ENCODE results near the gene PSAP.

PSAP gene

DNA sequence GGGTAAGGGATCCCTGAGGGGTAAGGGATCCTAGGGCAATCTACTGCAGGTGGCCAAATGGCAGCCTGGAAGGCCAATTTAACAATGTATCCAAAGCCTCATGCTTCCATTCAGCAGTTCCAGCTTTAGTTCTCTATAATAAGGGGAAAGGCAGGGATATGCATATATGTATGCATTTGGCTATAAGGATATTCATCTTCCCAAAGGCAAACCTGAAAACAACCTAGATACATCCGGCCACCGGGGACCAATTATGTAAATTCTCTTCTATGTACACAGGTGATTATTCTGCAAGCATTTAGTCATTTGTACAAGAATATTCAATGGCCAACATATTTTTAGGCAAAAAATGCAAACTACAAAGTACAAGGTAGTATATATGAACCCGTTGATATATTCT is 26.7 kb downstream of the PSAP start:
- DNase-seq, result no peak

DNA sequence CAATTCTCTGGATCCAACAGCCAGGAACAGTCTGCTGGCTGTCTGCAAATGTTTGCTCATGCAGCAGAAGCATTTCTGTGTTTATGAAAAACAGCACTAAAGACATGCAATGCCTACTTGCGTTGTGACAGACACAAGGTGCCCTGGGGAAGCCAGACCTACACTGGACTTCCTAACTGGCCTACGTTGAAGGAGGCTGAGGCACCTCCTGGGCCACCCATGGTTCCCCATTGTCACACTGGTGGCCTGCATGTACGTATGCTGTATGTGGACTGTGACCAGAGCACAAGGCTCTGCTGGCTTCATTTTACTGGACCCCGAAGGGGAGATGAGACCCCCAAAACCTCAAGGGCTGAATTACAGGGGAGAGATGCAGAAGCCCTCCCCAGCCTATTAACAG is 27.7 kb downstream of the PSAP start:
- no peak for DNase-seq

DNA sequence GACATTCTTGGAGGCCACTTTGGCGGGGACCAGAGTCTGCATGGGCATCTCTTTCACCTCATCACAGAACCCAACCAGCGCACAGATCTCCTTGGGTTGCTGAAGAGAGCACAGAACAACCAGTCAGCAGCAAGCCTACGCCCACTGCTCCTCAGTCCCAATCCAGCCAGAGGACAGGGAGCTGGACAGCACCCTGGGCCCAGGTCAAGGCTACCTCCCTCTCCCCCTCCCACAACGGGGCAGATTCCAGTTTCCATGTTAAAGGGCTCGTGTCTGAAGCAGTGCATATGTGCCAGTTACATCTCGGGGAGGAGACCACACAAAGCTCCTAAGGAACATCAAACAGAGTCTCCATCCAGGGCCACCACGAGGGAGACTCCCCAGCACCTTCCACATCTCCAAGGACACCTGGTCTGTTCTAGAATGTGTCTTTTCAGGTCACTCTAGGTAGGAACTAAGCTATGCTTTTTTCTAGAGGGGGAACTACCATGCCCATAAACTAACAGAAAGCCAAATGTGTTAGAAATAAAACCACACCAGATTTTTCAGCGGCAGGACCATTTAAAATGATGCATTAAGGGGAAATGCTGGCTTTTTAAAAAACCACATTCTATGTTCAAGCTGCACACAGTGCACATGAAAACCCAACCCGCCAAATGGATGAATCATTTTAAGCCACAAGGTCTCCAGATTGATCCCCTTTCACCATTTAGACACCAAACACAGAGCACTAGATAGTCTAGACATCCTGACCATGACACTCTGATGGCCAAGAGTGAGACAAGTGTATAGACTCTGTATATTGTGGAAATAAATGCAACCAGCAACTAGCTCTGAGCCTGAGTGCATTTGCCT is 28.9 kb downstream of the PSAP start:
- DNase-seq, result no peak

DNA sequence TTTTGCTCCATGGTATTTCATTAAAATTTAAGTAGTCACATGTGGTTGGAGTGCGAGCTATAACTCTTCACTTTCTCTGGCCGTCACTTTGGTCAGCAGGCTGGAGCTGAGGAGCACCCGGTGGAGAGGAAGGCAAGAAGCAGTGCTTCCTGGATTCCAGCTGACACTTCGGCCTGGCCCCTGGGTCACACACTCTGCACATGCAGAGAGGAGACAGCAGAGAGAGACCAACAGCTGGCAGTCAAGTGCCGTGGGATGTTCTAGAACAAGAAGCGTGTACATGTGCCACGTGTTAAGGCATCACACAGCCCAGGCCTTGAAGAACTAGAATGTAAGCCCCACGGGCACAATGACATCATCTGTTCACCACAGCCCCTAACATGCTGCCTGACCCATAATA is 30.1 kb downstream of the PSAP start:
- no peak for DNase-seq

DNA sequence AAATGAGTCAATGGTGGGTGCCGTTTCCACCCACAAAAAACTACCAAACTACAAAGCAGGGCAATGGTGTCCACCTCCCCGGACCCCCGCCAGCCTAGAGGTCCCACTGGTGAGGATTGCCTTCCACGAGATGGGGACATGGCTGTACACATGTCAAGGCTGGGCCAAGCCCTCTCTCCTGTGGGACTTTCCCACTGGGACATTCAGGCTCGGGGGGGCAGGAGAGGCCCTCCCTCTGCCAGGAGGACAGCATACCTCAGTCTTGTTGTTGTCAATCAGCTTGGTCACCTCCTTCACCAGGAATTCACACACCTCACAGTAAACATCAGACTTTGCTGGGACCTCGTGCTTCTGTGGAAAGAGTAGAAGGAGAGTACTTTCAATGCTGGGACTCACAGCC is 31.1 kb downstream of the PSAP start:
- no peak for DNase-seq

DNA sequence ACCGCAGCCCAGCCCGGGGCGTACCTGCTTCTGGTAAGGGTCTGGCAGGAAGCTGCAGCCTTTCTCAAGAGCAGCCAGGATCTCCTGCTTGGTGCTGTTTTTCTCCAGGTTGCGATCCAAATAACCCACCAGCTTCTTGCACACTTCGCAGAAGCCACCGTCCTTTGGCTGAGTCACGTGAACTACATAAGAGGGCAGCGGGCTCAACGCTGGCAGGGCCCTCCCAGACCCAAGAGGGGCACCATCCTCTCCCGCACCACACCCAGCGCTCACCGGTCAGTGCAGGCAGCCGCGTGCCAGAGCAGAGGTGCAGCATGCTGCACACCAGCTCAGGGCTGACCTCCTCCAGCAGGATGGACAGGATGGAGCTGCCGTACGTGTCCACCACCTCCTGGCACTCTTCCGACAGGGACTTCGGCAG is 31.6 kb downstream of the PSAP start:
- DNase-seq, result no peak

DNA sequence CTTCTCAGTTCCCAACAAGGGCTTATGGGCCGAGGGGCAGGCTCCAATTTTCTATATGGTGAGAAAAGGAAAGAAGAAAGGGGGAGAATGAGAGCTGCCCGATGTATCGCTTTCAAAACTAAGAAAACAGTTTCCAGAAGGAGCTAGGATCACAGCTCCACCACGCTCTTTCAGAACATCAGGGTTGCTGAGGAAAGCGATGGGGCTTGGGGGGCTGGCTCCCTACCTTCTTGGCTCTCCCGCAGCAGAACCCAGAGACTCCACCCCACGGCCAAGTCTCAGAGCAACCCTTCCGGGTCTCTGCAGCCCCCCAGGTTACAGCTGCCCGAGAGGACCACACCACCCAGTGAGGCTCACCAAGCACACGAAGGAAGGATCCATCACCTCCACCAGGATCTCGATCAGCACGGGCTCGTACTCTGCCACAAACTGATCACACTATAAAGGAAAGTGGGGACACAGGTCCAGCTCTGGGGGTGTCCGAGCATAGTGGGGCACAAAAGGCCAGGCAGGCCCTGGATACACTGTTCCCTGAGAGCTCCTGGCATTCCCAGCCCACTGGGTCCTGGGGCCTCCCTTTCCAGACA is 32.3 kb downstream of the PSAP start:
- no peak for DNase-seq

DNA sequence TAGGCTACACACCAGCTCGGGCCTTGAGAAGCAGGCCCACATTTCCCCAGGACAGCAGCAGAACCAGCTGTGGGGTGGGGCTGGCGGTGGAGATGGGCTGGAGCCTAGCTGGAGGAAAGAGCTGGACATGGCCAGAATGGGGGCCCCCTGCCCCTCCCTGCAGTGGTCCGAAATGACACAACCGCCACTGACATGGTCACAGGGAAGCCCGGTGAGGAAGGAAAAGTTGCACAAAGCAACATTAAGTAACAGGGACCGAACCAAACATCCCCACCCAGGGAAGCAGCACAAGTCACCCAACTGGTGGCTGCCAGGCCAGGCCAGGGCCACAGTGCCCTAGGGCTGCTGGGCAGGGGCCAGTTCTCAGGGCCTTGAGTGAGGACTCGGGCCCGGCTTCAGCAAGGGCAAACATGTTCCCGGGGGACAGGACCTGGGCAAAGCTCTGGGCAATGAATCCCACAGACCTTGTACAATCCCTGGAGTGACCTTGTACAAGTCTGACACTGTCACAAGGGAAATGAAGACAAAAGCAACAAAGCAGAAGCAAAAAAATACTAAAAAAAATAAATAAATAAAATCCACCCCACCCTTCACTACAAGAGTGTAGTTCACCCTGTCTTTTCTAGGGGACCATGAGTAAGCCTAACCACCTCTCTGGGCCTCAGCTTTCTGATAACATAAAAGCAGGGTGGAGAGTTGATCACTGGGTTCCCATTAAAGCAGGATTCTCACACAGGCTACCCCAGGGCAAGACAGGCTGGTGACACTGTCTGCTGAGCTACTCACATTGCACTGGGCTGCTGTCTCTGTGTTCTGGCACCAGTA is 33.0 kb downstream of the PSAP start:
- no peak for DNase-seq

DNA sequence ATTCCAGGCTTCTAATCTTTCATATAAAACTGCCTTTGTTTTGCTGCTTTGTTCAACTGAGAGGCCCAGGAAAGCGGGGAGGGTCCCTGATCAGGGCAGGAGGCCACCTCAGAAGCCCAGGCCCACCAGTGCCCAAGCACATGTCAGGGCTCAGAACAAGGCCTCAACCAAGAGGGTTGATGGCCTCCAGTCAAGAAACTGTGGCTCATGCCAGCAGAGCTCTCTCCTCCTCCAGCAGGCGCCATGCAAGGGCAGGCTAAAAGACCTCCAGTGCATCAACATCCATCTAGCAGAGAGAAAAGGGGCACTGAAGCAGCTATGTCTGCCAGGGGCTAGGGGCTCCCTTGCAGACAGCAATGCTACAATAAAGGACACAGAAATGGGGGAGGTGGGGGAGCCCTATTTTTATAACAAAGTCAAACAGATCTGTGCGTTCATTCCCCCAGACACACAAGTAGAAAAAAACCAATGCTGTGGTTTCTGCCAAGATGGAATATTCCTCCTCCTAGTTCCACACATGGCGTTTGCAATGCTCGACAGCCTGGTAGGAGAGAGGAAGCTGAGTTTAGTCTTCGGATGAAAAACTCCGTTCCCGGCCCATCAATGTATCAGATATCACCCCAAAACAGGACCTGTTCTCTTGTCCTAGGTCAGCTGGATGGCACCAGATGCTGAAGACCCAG is 34.0 kb downstream of the PSAP start:
- no peak for DNase-seq

DNA sequence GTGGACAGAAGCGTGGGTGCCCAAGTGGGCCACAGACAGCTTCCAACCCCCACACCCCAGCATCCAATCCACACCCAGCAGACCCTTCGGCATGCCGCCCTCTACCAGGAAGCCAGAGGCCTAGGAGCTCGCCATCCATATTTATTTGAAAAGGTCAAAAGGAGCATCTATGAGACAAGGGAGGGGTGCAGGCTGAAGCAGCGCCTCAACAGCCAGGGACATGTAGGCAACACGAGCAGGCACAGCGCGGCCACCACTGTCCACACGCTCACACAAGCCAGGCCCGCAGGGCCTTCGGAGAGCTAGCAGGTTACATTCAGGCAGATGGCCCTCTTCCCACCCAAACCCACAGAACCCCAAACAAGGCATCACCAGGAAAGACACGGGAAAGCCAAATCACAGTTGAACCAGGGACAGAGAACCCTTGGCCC is 34.6 kb downstream of the PSAP start:
- no peak for DNase-seq

DNA sequence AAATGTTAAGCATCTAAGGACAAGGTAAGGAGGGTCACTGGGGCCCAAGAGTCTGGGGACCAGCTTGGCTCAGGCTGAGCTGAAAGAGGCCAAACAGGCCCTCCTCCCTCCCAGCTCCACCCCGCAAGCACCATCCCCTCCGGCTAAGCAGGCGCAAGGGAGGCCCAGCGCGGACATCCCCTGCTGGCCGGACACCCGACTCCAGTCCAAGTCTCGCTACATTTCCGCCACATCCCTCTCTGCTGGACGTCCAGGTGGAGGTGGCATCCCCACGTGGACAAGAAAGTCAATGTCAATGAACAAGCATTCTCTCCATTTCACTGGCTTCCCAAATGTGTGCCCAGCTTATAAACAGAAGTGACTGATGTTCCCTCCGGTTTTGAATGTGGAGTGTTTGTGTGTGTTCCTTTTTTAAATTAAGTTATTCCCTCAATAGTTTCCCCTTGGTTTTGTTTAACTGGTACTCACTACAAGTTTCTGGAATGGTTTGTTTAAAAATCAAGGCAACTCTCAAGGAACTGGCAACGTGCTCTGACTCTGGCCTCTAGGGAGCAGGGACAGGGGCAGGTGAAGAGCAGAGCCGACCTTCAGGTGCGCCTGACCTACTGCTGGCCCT is 35.4 kb downstream of the PSAP start:
- no peak for DNase-seq

DNA sequence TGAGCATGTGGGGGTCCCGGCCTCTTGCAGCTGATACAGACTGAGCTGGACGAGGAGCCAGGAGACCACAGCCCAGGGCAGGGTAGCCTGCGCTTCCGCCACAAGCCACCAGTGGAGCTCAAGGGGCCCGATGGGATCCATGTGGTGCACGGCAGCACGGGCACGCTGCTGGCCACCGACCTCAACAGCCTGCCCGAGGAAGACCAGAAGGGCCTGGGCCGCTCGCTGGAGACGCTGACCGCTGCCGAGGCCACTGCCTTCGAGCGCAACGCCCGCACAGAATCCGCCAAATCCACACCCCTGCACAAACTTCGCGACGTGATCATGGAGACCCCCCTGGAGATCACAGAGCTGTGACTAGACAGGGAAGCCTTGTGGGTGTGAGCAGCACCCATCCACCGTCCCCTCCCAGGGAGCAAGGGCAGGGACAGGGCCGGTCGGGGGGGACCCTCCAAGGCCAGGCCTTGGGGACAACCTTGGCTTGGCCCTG is 36.1 kb downstream of the PSAP start:
- no peak for DNase-seq

DNA sequence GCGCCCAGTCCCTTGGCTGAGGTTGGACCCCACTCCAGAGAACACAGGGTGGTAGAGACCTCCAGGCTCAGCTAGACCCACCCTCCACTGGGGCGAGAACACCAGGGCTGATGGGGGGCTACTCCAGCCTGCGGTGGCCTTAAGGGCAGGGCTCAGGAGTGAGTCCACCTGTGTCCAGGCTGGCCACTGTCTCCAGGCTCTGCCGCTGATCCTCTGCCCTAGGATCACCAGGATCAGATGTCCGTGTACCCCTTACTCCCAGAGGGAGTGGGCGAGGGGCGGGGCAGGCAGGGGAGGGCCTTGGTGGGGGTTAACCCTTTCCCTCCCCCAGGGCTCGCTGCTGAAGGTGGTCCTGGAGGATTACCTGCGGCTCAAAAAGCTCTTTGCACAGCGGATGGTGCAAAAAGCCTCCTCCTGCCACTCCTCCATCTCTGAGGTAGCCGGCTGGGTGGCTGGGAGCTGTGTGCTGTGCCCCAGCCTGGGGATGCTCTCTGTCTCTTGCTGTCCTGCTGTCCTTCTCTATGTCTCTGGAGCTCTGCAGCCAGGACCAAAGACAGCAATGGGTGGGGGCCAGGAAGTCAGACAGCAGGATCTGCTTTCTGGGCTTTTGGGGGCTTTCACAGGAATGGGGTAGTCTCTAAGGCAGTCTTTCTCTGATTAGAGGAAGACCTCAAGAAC is 38.0 kb downstream of the PSAP start:
- no peak for DNase-seq

DNA sequence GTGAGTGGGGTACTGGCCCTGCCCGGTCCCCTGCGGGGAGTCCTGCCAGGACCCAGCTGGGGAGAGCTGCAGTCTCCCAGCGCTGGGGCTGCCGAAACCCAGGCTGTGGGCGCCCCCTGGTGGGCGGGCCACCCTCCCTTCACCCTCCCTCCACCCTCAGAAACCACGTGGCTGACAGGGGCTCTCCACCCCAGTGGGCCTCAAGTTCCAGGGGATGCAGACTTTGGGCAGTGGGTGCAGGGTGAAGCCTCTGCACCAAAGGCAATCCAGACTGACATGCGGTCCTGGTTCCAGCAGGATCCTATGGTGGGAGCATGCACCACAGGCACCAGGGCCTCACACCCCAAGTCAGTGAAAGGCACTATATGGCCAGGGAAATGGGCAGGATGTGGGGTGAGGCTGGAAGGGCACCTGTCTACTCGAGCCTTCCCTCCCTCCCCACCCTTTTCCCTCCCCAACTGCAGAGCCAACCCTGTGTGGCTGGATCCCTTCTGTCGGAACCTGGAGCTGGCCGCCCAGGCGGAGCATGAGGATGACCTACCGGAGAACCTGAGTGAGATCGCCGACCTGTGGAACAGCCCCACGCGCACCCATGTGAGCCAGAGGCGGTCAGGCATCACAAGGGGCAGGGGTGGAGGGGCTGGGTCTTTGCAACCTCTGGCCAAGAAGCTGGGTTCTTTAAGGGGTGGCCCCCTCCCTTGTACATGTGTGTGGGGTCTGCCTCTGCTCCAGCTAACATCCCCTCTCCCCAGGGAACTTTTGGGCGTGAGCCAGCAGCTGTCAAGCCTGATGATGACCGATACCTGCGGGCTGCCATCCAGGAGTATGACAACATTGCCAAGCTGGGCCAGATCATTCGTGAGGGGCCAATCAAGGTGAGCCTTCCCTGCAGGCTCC is 38.8 kb downstream of the PSAP start:
- DNase-seq, result peak; percentile 73

DNA sequence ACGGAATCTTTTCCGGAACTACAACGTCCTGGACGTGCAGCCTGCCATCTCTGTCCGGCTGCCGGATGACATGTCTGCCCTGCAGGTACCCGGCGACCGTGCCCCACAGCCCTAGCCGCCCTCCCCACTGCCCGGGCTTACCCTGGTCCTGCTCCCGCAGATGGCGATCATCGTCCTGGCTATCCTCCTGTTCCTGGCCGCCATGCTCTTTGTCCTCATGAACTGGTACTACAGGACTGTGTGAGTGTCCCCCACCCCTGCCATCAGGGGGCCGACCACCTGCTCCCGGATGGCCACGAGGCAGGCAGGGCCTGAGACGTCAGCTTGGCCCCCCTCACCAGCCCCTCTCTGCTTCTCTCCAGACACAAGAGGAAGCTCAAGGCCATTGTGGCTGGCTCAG is 39.7 kb downstream of the PSAP start:
- DNase-seq, result no peak

DNA sequence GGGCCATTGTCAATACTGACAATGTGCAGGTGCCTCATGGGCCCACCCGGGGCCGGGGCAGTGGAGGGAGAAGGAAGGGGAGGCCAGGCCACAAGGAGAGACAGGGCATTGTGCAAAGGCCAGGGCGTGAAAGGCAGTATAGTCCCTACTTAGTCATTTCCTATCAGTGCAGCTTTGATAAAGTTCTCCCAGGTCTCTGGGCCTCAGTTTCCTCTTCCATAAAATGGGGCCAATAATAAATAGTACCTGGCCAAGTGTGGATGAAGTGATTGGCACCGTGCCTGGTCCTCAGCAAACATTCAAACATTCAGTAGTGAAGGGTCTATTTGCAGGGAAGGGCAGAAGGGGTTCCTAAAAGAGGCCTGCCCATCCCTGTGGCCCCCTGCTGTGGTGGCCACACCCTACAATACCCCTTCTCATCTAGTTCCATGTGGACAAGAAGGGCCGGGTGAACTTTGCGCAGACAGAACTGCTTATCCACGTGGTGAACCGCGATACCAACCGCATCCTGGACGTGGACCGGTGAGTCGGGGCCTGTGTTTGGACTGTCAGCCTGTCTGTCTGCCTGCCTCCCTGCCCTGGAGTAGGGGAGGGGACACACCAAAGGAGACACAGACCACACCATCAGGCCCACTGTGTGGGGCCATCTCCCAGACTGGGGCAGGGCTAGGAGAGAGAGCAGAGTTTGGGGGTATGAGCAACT is 40.9 kb downstream of the PSAP start:
- no peak for DNase-seq

DNA sequence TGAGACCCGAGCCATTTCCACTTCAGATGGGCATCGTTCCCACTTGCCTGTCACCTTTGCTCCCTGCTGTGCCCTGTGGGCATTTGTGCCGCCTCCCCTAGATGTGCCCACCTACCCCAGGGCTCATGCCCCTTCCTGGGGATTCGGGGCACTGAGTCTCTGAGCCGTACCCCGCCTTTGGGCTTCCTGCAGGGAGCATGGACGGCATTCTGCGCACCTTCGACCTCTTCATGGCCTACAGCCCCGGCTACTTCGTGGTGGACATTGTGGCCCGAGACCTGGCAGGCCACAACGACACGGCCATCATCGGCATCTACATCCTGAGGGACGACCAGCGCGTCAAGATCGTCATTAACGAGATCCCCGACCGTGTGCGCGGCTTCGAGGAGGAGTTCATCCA is 41.4 kb downstream of the PSAP start:
- DNase-seq, result no peak

DNA sequence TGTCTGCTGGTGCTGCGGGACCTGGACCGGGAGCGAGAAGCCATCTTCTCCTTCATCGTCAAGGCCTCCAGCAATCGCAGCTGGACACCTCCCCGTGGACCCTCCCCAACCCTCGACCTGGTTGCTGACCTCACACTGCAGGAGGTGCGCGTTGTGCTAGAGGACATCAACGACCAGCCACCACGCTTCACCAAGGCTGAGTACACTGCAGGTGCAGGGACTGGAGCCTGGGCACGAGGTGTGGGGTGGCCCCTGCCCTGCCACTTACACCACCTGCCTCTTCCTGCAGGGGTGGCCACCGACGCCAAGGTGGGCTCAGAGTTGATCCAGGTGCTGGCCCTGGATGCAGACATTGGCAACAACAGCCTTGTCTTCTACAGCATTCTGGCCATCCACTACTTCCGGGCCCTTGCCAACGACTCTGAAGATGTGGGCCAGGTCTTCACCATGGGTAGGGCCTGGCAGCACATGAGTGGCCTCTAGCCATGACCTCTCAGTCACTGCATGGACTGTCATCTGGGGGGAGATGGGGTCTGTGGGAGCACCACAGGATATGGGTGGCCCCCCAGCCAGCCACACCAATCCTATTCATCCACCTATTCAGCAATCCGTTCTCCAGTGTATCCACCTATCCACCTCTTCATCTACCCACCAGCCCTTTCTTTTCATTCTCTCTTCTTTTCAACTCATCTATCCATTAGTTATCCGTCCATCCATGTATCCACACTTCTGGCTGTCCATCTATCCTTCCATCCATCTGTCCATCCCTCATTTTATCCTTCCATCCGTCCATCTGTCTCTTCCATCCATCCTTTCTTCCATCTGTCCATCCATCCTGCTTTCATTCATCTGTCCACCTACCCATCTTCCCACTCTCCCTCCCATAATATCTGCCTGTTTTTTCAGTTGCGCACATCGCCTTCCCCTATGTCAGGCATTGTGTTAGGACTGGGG is 43.2 kb downstream of the PSAP start:
- DNase-seq, result no peak
